Hepatocyte (in vitro differentiated cells): Measurements from ENCODE around the gene TNIP3. TPM values are rescaled to one million over a fixed set of nuclear protein-coding genes. Genes with fewer than 3 reads are reported as not detected.

ENCODE experiments used
- DNase-seq: peaks from one replicate; pipeline ENCODE4 v3.0.0-alpha.2; 2016; ENCODE audit warnings: low spot score
- H2AFZ ChIP-seq: fragments of 200-600 bp; sonication (generic); 2 replicates; pipeline ENCODE4 v1.6.0; 2016; ENCODE audit warnings: antibody characterized with exemption, mild to moderate bottlenecking
- H3K27ac ChIP-seq: fragments of 200-600 bp; sonication (generic); 2 replicates; pipeline ENCODE4 v1.5.1; 2016; ENCODE audit warnings: mild to moderate bottlenecking
- H3K27me3 ChIP-seq: fragments of 200-600 bp; sonication (generic); 2 replicates; pipeline ENCODE4 v1.6.1; 2016
- H3K36me3 ChIP-seq: fragments of 200-600 bp; sonication (generic); replicated peaks from 2 replicates; pipeline ENCODE4 v1.5.1; 2016; ENCODE audit warnings: low read depth; ENCODE audit not compliant: insufficient read depth
- H3K4me1 ChIP-seq: fragments of 200-600 bp; sonication (generic); 2 replicates; pipeline ENCODE4 v1.5.1; 2016; ENCODE audit warnings: mild to moderate bottlenecking, moderate library complexity; ENCODE audit not compliant: insufficient read depth
- H3K4me2 ChIP-seq: fragments of 200-600 bp; sonication (generic); 2 replicates; pipeline ENCODE4 v1.6.0; 2016
- H3K4me3 ChIP-seq: fragments of 200-600 bp; sonication (generic); 2 replicates; pipeline ENCODE4 v1.5.1; 2016; ENCODE audit warnings: mild to moderate bottlenecking
- H3K79me2 ChIP-seq: fragments of 200-600 bp; sonication (generic); 2 replicates; pipeline ENCODE4 v1.6.0; 2017; ENCODE audit warnings: mild to moderate bottlenecking
- H3K9me2 ChIP-seq: fragments of 200-600 bp; sonication (generic); replicated peaks from 2 replicates; pipeline ENCODE4 v1.6.0; 2017; ENCODE audit warnings: mild to moderate bottlenecking; ENCODE audit not compliant: insufficient read depth
- H3K9me3 ChIP-seq: fragments of 200-600 bp; sonication (generic); 2 replicates; pipeline ENCODE4 v1.5.1; 2016; ENCODE audit warnings: low read depth, mild to moderate bottlenecking
- H4K20me1 ChIP-seq: fragments of 200-600 bp; sonication (generic); 2 replicates; pipeline ENCODE4 v1.6.0; 2016; ENCODE audit warnings: mild to moderate bottlenecking; ENCODE audit not compliant: insufficient read depth, poor library complexity, severe bottlenecking
- CTCF ChIP-seq: fragments of 200-600 bp; sonication (generic); IDR thresholded peaks from 2 replicates; pipeline ENCODE4 v1.5.1; 2016; ENCODE audit warnings: antibody characterized with exemption, mild to moderate bottlenecking; ENCODE audit not compliant: poor library complexity
- EZH2 ChIP-seq: fragments of 200-600 bp; sonication (generic); IDR thresholded peaks from 2 replicates; pipeline ENCODE4 v1.6.1; 2016; ENCODE audit warnings: antibody characterized with exemption, mild to moderate bottlenecking, borderline replicate concordance
- EZH2phosphoT487 ChIP-seq: fragments of 200-600 bp; sonication (generic); IDR thresholded peaks from one replicate; pipeline ENCODE4 v1.6.1; 2018; ENCODE audit warnings: antibody characterized with exemption, mild to moderate bottlenecking, low read depth, moderate library complexity; ENCODE audit not compliant: unreplicated experiment, severe bottlenecking
- WGBS: methylation state at CpG from one replicate; pipeline ENCODE4 v1.1.6; 2016; ENCODE audit warnings: low lambda C conversion rate; ENCODE audit errors: missing lambda C conversion rate; 5-methylcytosine and 5-hydroxymethylcytosine counted together
- polyA plus RNA-seq: library from polyadenylated mRNA; unstranded; fragments of >200 nt; fragmentation: Nextera tagmentation; extraction: Ambion mirVana; gene quantifications from 2 replicates; pipeline ENCODE4 v1.2.1, GENCODE V29; 2016
- total RNA-seq: library from RNA; depleted of rRNA; stranded (reverse); fragments of >200 nt; gene quantifications from 2 replicates; pipeline ENCODE4 v1.2.3, GENCODE V29; 2014

Gene TNIP3
- total and polyA plus RNA-seq, 2 experiments from 2014 or later: 0.53 to 0.63 TPM

DNA sequence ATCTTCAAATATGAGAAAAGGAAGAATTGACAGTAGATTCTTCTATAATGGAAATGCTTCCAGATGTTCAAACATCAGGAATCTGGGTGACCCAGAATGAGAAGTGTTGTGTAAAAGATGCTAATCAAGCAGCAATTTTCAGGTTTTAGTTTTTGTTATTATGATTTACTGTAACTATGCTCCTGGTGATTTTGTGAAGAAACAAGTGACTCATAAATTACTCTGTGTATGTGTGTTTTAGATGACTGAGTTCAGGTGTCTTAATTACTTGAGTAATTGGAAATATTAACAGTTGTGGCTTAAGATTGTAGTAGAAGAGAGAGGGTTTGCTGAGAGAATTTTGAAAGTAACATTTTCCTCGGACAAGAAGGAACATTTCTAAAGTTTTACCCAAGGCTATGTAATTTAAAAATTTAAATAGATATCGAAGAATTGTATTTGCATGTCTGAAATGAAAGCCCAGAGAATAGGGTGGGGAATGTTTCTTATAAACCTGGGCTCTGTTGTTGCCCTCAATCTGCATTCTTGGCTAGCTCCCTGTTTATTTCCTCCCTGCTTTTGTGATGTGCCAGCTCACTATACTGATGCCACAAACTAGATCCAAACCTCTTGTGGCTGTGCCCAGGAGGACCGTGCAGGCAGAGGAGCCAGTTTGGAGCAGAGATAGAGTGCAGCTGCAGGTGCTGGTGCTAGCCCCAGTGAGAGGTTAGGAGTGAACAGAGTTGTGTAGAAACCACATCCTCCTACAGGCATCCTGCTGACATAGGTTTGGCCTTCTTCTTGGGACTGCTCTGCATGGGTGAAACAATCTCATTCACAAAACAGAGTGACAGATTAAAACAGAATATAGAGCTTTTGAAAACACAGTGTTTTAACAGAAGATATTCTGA, 25.4 kb upstream of the TNIP3 start:
- Histone ChIP-seq H4K20me1 (no peaks in the 10 kb centered on the region), H3K4me2 (no peak overlapping the region), H3K27ac (no peak overlapping the region), H3K36me3 (no peaks in the 10 kb centered on the region), H3K4me1 (no peaks in the 10 kb centered on the region), H3K79me2 (no peaks in the 10 kb centered on the region), H3K27me3 (no peaks in the 10 kb centered on the region), H3K9me3 (no peaks in the 10 kb centered on the region), H3K9me2 (no peaks in the 10 kb centered on the region), H3K4me3 (no peak overlapping the region), H2AFZ (no peak overlapping the region)
- WGBS: 73% methylated on average over 3 of the region's 3 CpGs
- DNase-seq: no peak
- no peak for TF ChIP-seq CTCF
- no peak for TF ChIP-seq EZH2phosphoT487
- no peak for TF ChIP-seq EZH2

GRCh38 chr4:121187206-121187605, 23.1 kb upstream of the TNIP3 start:
- Histone ChIP-seq H3K4me1 (no peaks in the 10 kb centered on the region), H3K27ac (no peak overlapping the region), H3K27me3 (no peaks in the 10 kb centered on the region), H3K4me3 (no peak overlapping the region), H4K20me1 (no peaks in the 10 kb centered on the region), H3K9me3 (no peaks in the 10 kb centered on the region), H2AFZ (no peak overlapping the region), H3K4me2 (no peak overlapping the region), H3K36me3 (no peaks in the 10 kb centered on the region), H3K79me2 (no peaks in the 10 kb centered on the region), H3K9me2 (no peaks in the 10 kb centered on the region)
- TF ChIP-seq EZH2 (no peak), EZH2phosphoT487 (no peak), CTCF (no peak)
- DNase-seq: no peak
- WGBS: 80% methylated on average over 1 of the region's 1 CpG

DNA sequence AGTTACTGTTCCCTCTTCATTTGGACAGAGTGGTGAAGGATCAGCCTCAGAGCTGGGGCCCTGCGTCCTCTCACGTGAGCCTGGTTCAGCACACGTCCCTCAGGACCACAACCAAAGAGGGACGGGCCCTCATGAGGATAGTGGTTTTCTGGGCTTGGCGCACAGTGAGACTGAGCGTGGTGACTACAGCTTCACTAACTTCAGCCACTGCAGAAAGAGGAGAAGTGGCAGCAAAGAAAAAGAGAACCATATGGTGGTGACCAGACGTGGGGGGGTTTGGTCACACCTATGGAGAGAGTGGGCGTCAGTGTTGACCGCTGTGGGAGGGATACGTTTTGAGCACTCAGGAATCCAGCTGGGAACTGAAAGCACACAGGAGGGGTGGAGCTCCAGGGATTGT, 21.8 kb upstream of the TNIP3 start:
- Histone ChIP-seq H3K9me2 (no peaks in the 10 kb centered on the region), H3K79me2 (no peaks in the 10 kb centered on the region), H3K36me3 (no peaks in the 10 kb centered on the region), H3K27me3 (no peaks in the 10 kb centered on the region), H3K9me3 (no peaks in the 10 kb centered on the region), H2AFZ (no peak overlapping the region), H3K4me2 (no peak overlapping the region), H3K4me3 (no peak overlapping the region), H3K4me1 (no peaks in the 10 kb centered on the region), H3K27ac (no peak overlapping the region), H4K20me1 (no peaks in the 10 kb centered on the region)
- DNase-seq: no peak
- 97% methylated on average over 10 of the region's 10 CpGs for WGBS
- no peak for TF ChIP-seq CTCF
- TF ChIP-seq EZH2phosphoT487: no peak
- TF ChIP-seq EZH2: no peak
